22Rv1 (cell line): Measurements from ENCODE around the gene CUX1.

ENCODE experiments used
- CTCF ChIP-seq: fragments of 450-650 bp; IDR thresholded peaks from 2 replicates; pipeline ENCODE4 v1.5.1; 2017; ENCODE audit warnings: mild to moderate bottlenecking
- ZFX ChIP-seq: fragments of 450-650 bp; IDR thresholded peaks from 2 replicates; pipeline ENCODE4 v1.6.1; 2017; ENCODE audit warnings: antibody characterized with exemption, borderline replicate concordance

- TF ChIP-seq CTCF (no peak), ZFX (no peak)
Observed at GRCh38 chr7:101905203-101905865, 87.9 kb downstream of the CUX1 start.
